GM12891 (cell line): ENCODE data around the gene CAMLG.

ENCODE experiments used
- PAX5 ChIP-seq: IDR thresholded peaks from 2 replicates; pipeline ENCODE4 v1.6.1; 2011; ENCODE audit warnings: low read length, moderate library complexity, mild to moderate bottlenecking; ENCODE audit not compliant: insufficient read depth, severe bottlenecking
- POLR2A ChIP-seq: IDR thresholded peaks from 2 replicates; pipeline ENCODE4 v1.6.1; 2011; ENCODE audit warnings: low read depth, low read length, control low read depth
- POLR2AphosphoS5 ChIP-seq: IDR thresholded peaks from 2 replicates; pipeline ENCODE4 v1.6.1; 2011; ENCODE audit warnings: low read depth, low read length, control low read depth
- SPI1 ChIP-seq: IDR thresholded peaks from 2 replicates; pipeline ENCODE4 v1.6.1; 2011; ENCODE audit warnings: low read depth, low read length, control low read depth
- TAF1 ChIP-seq: IDR thresholded peaks from 2 replicates; pipeline ENCODE4 v1.6.1; 2011; ENCODE audit warnings: low read depth, low read length, control low read depth

DNA sequence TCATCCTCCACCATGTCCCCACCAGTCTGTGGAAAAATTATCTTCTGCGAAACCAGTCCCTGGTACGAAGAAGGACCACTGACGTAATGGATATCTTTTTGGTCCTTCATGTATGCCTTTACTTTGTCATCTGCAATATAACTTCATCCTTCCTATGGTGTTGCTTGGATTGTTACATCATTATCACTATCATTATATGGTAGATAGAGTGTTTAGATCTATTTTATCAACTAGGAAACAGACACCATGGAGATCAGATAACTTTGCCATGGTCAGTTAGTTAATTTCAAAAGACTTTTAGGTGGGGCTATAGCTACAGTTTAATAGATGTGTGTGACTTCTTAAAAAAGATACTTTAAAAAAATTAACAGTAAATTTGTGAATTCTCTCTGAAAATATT, 23.8 kb upstream of the CAMLG start:
- TF ChIP-seq TAF1 (no peak), POLR2AphosphoS5 (no peak), POLR2A (no peak), SPI1 (no peak), PAX5 (no peak)
